Heart left ventricle (tissue), 16 donors: ENCODE measurements around the gene AFAP1. TPM values are rescaled to one million over a fixed set of nuclear protein-coding genes. Genes with fewer than 3 reads are reported as not detected.

ENCODE experiments used
- ATAC-seq, 4 donors: fragments of 200-7000 bp; cut with Tn5 transposase; one replicate each; pipeline ENCODE4 v1.9.1; 2020 to 2022; ENCODE audit warnings: moderate library complexity in 4 of 4, mild to moderate bottlenecking in 3 of 4, moderate number of reproducible peaks in 1 of 4
- DNase-seq, 5 donors: peaks; one replicate each; pipeline ENCODE4 v3.0.0-alpha.2; 2020
- H3K27ac ChIP-seq, 12 donors: fragments of 200-600 bp; sonication (generic) in 4 of 12; one replicate each; pipeline versions ENCODE4 v1.5.0 to v1.8.0; 2016 to 2022; ENCODE audit warnings: mild to moderate bottlenecking in 2 of 12
- H3K27me3 ChIP-seq, 9 donors: fragments of 200-600 bp; sonication (generic) in 2 of 9; one replicate each; pipeline versions ENCODE4 v1.5.1 to v1.8.0; 2016 to 2022; ENCODE audit warnings: mild to moderate bottlenecking in 3 of 9
- H3K36me3 ChIP-seq, 9 donors: fragments of 200-600 bp; sonication (generic) in 2 of 9; one replicate each; pipeline versions ENCODE4 v1.5.0 to v1.8.0; 2018 to 2022; ENCODE audit warnings: mild to moderate bottlenecking in 2 of 9
- H3K4me1 ChIP-seq, 12 donors: fragments of 200-600 bp; sonication (generic) in 4 of 12; one replicate each; pipeline versions ENCODE4 v1.5.0 to v1.8.0; 2016 to 2022; ENCODE audit warnings: mild to moderate bottlenecking in 3 of 12
- H3K4me3 ChIP-seq, 12 donors: fragments of 200-600 bp; sonication (generic) in 4 of 12; one replicate each; pipeline versions ENCODE4 v1.5.0 to v1.8.0; 2017 to 2022; ENCODE audit warnings: mild to moderate bottlenecking in 9 of 12, moderate library complexity in 4 of 12
- H3K9me3 ChIP-seq, 12 donors: fragments of 200-600 bp; sonication (generic) in 4 of 12; one replicate each; pipeline versions ENCODE4 v1.5.0 to v1.8.0; 2016 to 2022; ENCODE audit warnings: mild to moderate bottlenecking in 1 of 12
- CTCF ChIP-seq, 12 donors: fragments of 200-600 bp; sonication (generic) in 4 of 12; IDR thresholded peaks; one replicate each; pipeline versions ENCODE4 v1.5.0 to v1.8.0; 2018 to 2022; ENCODE audit warnings: antibody characterized with exemption in 12 of 12, mild to moderate bottlenecking in 5 of 12
- POLR2A ChIP-seq, 2 donors: fragments of 450-650 bp; IDR thresholded peaks; one replicate each; pipeline ENCODE4 v1.6.1; 2017; ENCODE audit warnings: antibody characterized with exemption in 2 of 2, mild to moderate bottlenecking in 2 of 2, moderate library complexity in 2 of 2
- WGBS, 4 donors: extraction: QIAGEN DNeasy Blood & Tissue Kit in 2 of 4; methylation state at CpG; one replicate each; pipeline versions ENCODE4 v1.1.5 to v1.1.7; 2013 to 2018; 5-methylcytosine and 5-hydroxymethylcytosine counted together
- intact Hi-C, 10 donors: fragments of 100-400 bp; cut with DNase I; formaldehyde crosslinking; loops; one replicate each; pipeline versions ENCODE4 v1.11.1 to v1.14.2; 2022
- polyA plus RNA-seq, 2 donors: library from polyadenylated mRNA; stranded (reverse); fragments of 200-250 nt; gene quantifications; one replicate each; pipeline ENCODE4 v1.2.3, GENCODE V29; 2013
- total RNA-seq, 9 donors: library from RNA; depleted of rRNA in 2 of 9; stranded (reverse); fragments of >200 nt in 2 of 9; fragmentation: NEBNext Ultra II Directional in 3 of 9; extraction: Animal tissue kit (Norgen Biotek cat#: 25700) in 3 of 9; gene quantifications; one replicate each; pipeline versions ENCODE4 v1.1.0 to v1.2.4, GENCODE V29; 2016 to 2023
- donor health status: ischemic (EF 13 %, LVEDD 7.1; RV severe dilation, severe dysfunction).
- donor health status: healthy with polysubstance abuse.
- donor health status: DM: no; HTN: yes; CAD: no.
- donor health status: DM: no; HTN: no; CAD: no.
- donor health status: ischemic (EF 25% LVEDD 6.9; RV normal size, moderate dysfunction).
- donor health status: ischemic (EF 25% LVEDD 5.7; RV mildly dilated, moderate dysfunction).
- donor health status: healthy.
- donor health status: DM: yes; HTN: yes; CAD: no.
- donor health status: ischemic (EF 35%, LVEDD 5.7; RV mildly dilated, moderate dysfunction).
- donor health status: nonischemic (EF 11% LVEDD 7.7; RV severe dilation, severe dysfunction).
- donor health status: DM: yes; HTN: yes; CAD: no.
- donor health status: PGD.
- donor health status: ischemic (EF 29% LVEDD 5.4; RV normal size, mild dysfunction).
- donor health status: nonischemic (EF 23%, LVEDD 6.1; RV moderate dilation, normal function).

AFAP1 gene
- total and polyA plus RNA-seq, 11 donors: 2.0 to 18.0 (median 7.0) TPM

- TF ChIP-seq CTCF (IDR thresholded peaks at IDR 0.05) (no peak), POLR2A (IDR thresholded peaks at IDR 0.05) (no peak)
- Histone ChIP-seq H3K27me3 (peaks cover 0 to 13% (median 0%) of the 10 kb centered on the region in 9 donors), H3K36me3 (no peaks in the 10 kb centered on the region), H3K27ac (no peak overlapping the region), H3K4me3 (no peak overlapping the region), H3K9me3 (peaks cover 0 to 4% (median 0%) of the 10 kb centered on the region in 12 donors), H3K4me1 (peaks cover 0 to 6% (median under 1%) of the 10 kb centered on the region in 12 donors)
- intact Hi-C loops: loop anchor here in 9 of 10 donors (5.0 to 10.0 kb wide), 8 partner anchors 254 to 524 kb away; partner anchors contain the start of gene SORCS2 (in 5 of the 9)
- 69 to 76% (median 72%) methylated on average over 6 of the region's 6 CpGs for WGBS, 4 donors
- ATAC-seq (no peak), DNase-seq (no peak)
Observed at GRCh38 chr4:7716010-7716721, 223.5 kb downstream of the AFAP1 start.

GRCh38 chr4:7715271-7716009 is 224.2 kb downstream of the AFAP1 start:
- Histone ChIP-seq H3K36me3 (no peaks in the 10 kb centered on the region), H3K4me1 (peaks cover 0 to 6% (median under 1%) of the 10 kb centered on the region in 12 donors), H3K4me3 (no peak overlapping the region), H3K27me3 (peaks cover 0 to 12% (median 0%) of the 10 kb centered on the region in 9 donors), H3K27ac (no peak overlapping the region), H3K9me3 (peaks cover 0 to 4% (median 0%) of the 10 kb centered on the region in 12 donors)
- WGBS, 4 donors: 87 to 91% (median 88%) methylated on average over 11 of the region's 11 CpGs
- DNase-seq: peak in 1 of 5 donors; percentile 47
- TF ChIP-seq CTCF (IDR thresholded peaks at IDR 0.05) (no peak), POLR2A (IDR thresholded peaks at IDR 0.05) (no peak)
- intact Hi-C loops: loop anchor here in 9 of 10 donors (5.0 to 10.0 kb wide), 8 partner anchors 253 to 523 kb away; partner anchors contain the start of gene SORCS2 (in 5 of the 9)
- ATAC-seq: no peak

GRCh38 chr4:7714738-7715137 is 224.9 kb downstream of the AFAP1 start:
- no peak for TF ChIP-seq POLR2A (IDR thresholded peaks at IDR 0.05)
- TF ChIP-seq CTCF (IDR thresholded peaks at IDR 0.05): no peak
- Histone ChIP-seq H3K27ac (no peak overlapping the region), H3K4me1 (peaks cover 0 to 6% (median under 1%) of the 10 kb centered on the region in 12 donors), H3K36me3 (no peaks in the 10 kb centered on the region), H3K4me3 (no peak overlapping the region), H3K27me3 (peaks cover 0 to 9% (median 0%) of the 10 kb centered on the region in 9 donors), H3K9me3 (peaks cover 0 to 4% (median 0%) of the 10 kb centered on the region in 12 donors)
- DNase-seq: peak in 1 of 5 donors; percentile 26
- intact Hi-C loops: loop anchor here in 9 of 10 donors (5.0 to 10.0 kb wide), 8 partner anchors 252 to 522 kb away; partner anchors contain the start of gene SORCS2 (in 5 of the 9)
- 95 to 100% (median 99%) methylated on average over 1 of the region's 1 CpG for WGBS, 4 donors
- no peak for ATAC-seq

GRCh38 chr4:7714176-7714575 is 225.5 kb downstream of the AFAP1 start:
- Histone ChIP-seq H3K27ac (no peak overlapping the region), H3K9me3 (peaks cover 0 to 4% (median 0%) of the 10 kb centered on the region in 12 donors), H3K27me3 (peaks cover 0 to 3% (median 0%) of the 10 kb centered on the region in 9 donors), H3K4me1 (no peaks in the 10 kb centered on the region), H3K36me3 (no peaks in the 10 kb centered on the region), H3K4me3 (no peak overlapping the region)
- peak in 1 of 5 donors; percentile 24 for DNase-seq
- TF ChIP-seq POLR2A (IDR thresholded peaks at IDR 0.05) (no peak), CTCF (IDR thresholded peaks at IDR 0.05) (no peak)
- no peak for ATAC-seq
- intact Hi-C loops: loop anchor here in 4 of 10 donors (10.0 kb wide), 3 partner anchors 379 to 519 kb away; partner anchors contain the start of gene SORCS2 (in 1 of the 4)
- 90 to 95% (median 93%) methylated on average over 20 of the region's 20 CpGs for WGBS, 4 donors
